ENCODE measurements around the gene RARRES1.

RARRES1 gene

GRCh38 chr3:158735296-158736033 is 3.2 kb upstream of the RARRES1 start:
- DNase-seq (ENCODE audit: low spot score), result no peak

DNA sequence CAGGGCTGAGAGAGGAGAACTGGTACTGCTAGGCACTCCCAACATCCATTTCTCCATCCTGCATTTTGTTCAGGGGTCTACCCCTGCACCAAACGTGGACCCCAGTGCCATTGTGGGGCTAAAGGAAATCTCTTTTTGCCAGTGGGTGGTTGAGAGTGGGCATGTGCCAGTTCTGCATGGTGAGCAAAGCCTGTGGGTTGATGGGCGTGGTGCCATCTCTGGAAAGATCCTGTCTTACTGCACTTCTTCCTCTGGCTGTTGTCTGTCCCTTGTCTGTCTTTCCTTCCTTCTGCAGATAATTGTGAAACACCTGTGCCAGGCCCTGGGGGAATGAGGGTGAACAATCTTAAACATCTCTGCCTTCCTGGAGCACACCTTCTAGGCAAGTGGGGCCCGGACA is 1.4 kb upstream of the RARRES1 start:
- DNase-seq (ENCODE audit: low spot score), result no peak

DNA sequence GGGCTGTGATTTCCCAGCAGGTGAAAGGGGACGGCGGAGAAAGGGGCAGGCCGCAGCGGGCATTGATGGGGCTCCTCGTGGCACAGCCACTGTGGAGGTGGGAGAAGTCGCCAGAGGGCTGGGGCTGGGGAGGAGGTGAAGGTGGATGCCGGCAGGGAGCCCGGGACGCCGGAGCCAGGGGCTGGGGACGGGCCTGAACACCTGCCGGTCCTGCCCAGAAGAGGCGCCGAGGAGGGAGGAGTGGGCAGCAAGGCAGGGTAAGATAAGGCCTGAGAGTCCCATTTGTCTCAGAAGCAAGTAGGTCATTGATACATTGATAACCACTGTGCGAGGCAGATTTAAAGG is 571 bp upstream of the RARRES1 start:
- no peak for DNase-seq (ENCODE audit: low spot score)

GRCh38 chr3:158731486-158731885 is 771 bp downstream of the RARRES1 start:
- no peak for DNase-seq (ENCODE audit: low spot score)

- no peak for DNase-seq (ENCODE audit: low spot score)
These were observed 3.4 kb downstream of the RARRES1 start for GRCh38 chr3:158728851-158729250.

- DNase-seq (ENCODE audit: low spot score), result no peak
These were observed 4.2 kb downstream of the RARRES1 start for GRCh38 chr3:158728061-158728377.

DNA sequence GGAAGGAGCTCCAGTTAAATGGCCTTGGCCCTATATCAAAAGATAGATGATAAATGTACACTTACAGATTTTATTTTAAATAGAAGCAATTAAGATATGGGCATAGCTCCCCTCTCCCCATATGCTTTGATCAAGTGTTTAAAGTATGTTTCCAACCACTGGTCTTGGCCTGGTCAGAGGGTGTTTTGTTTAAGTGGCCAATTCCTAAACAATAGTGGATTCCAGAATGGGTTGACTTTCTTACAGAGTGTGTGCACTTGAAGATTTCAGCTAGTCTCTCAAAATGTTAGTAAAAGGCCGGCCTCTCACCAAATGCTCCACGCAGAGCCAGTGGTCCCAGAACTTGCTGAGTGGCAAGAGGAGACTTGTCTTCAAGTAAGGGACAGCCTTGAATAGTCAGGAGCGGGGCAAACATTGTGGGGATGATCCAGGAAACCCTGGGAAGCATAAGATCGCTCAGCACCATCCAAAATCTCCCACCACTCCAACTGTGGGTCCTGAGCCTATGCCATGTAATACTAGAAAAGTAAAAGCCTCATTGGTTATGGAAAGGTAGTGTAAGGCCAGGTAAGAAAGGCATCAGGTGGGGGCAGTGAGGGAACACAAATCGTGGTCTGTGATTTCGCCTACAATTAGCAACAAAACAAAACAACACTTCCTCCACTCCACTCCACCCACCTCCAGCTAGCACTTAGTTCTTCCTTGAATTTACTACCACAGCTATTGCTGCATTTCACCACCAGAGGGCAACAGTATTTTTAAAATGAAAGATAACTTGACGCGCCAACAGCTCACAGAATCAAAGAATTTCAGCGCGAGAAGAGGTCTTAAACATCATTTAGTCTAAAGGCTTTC is 4.8 kb downstream of the RARRES1 start:
- DNase-seq (ENCODE audit: low spot score), result peak; percentile 72

DNA sequence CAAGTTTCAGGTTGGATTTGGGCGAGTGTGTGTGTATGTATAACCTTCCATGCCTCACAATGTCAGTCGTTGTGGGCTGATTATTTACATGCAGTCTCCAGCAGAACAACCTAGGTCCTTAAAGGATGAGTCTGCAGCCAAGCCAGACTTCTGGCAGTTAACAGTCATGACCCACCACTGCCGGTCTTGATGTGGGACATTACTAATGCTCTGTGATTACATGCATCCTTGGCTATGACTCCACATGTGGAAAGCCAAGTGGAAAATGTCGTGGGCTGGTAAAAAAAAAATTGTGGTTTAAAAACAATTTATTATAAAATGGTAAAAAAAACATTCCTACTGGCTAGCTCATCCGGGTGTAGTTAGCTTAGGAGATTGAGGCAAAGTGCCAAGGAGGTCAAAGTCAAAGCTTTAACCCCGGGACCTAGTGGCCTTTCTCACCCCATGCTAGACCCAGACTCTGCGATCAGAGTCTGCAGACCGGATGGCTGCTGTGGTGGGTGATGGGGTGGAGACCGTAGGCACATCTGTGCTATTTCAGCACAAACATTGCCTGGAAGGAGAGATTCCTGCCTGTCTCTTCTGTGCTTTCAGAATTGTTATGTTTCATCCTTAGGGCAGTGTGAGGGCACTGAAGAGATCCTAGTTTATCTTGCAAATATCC is 6.8 kb downstream of the RARRES1 start:
- DNase-seq (ENCODE audit: low spot score), result peak; percentile 98

DNA sequence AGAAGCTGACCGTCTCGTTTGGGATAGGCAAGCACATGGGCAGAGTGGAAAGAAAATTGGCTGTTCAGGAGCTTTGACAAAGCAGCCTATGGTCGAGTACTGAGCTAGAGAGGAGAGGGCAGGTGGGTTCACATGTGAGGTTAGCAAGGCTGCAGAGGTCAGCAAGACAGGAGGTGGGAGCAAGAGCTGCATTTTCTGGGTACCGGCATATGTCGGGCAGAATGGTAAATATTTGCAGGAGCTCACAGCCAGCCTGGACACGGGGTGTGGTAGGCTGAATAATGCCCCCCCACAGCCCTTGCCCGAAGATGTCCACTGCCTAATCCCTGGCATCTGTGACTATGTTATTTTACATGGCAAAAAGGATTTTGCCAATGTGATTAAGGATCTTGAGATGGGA is 8.3 kb downstream of the RARRES1 start:
- DNase-seq (ENCODE audit: low spot score), result no peak

DNA sequence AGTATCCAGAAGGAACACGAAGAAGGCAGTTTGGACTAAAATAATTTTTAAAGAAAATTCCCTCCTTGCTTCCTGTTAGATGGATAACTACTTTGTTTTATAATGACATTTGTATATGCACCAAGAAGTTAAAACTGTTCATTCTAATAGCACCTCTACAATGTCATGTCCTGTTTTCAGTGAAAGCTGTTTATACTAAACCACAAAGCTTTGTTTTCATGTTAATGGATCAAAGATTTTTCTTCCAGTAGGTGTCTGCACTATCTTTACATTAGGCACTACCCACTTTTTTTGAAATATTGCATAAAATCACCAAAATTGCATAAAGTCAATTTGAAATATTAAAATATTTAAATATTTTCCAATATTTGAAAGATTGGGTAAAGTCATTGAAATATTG is 10.1 kb downstream of the RARRES1 start:
- no peak for DNase-seq (ENCODE audit: low spot score)

DNA sequence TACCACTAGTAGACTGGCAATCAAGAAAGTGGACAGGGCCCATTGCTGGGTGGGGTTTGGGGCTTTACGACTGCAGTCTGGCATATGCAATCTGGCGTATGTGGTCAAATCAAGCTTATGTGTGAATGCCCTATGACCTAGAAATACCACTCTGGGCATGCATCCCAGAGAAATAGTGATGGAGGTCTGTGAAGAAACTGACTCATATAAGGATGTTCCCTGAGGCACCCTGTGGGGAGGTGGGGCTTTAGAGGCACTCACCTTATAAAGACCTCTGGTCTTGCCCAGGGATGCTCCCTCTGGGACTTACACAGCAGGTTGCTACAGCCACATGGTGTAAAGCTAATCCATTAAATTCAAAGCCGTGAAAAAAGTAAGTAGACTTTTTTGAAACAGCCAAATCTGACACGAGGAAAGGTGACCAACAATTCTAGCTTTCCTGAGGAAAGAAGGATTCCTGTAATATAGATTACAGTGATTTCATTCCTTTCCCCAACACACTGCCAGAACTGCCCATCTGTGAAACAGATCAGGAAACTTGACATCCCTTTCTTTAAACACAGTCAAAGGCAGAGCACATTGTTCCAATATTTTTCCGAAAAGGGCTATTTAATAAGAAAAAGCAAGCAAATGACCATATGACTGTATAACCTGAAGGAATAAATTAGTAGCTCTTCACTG is 13.6 kb downstream of the RARRES1 start:
- peak; percentile 89 for DNase-seq (ENCODE audit: low spot score)

DNA sequence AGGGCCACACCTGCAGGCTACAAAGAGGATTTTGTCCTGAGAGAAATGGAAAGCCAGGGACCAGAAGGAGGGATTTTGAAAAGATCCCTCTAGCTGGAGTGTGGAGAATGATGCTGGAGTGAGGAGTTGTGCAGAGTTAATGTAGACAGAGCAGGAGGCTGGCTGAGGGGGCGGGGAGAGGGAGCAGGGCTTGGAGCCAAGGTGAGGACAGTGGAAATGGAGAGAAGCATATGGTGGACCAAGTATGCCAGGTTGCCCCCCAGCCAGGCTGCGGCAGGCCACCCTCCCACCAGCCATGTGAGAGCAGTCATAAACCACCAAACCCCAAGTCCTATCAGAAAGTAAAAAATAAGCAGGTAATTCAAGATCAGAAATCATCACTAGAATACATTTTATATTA is 14.7 kb downstream of the RARRES1 start:
- DNase-seq (ENCODE audit: low spot score), result no peak

DNA sequence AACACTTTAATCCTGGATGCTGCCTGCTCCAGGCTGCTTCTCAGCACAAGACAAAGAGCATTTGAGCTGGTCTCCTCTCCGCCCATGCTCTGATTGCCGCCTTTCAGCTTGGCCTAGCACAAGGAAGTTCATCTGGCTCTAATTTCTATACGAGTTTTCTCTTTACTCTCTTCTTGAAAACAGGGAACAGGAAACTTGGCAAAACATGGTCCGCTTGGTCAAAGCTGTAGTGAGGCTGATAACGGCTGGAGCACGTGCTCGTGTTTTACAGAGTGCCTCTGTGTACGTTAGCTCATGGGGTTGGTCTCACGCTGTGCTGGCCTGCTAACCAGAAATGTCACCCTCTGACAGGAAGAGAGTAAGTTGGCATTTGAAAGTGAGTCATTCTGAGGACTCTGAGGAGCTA is 19.2 kb downstream of the RARRES1 start:
- peak; percentile 47 for DNase-seq (ENCODE audit: low spot score)

GRCh38 chr3:158712443-158712842 is 19.8 kb downstream of the RARRES1 start:
- DNase-seq (ENCODE audit: low spot score), result no peak

DNA sequence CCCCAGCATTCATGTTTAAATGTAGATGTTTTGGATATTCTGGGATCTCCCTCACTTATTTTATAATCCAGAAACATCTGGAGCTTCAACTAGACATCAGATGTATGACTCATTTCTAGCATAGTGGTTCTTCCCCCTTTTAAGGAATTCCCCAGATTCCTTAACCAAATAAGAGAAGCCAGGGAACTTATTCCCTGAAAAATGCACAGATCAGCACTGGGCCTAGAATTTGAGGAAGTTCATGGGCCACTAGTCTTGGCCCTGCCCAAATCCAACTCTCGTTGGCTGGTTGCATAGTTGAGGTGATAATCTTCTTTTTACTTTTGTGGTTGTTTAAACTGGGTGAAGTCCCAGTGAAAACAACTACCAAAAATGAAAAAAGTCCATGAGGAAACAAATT is 20.4 kb downstream of the RARRES1 start:
- peak; percentile 90 for DNase-seq (ENCODE audit: low spot score)

- DNase-seq (ENCODE audit: low spot score), result peak; percentile 54
These were observed 21.7 kb downstream of the RARRES1 start for GRCh38 chr3:158710601-158711000.

DNA sequence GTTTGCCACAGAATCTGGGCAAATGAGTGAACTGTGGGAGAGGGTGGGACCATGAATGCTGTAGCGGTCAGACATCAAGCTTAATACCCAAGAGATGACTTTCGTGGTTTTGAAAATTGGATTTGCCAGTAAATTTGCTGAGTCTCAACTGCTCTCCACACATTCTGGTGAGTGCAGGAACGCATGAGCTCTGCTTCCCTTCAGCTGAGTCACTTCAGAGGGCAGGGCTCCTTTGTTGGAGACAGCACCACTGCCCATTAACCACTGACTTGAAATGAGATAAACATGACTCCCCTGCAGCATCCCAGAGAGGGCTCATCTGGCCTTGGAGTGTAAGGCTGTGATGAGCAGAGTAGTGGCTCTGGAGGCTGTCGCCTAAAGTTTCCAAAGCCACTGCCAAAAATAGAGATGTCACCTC is 22.6 kb downstream of the RARRES1 start:
- DNase-seq (ENCODE audit: low spot score), result peak; percentile 98

- DNase-seq (ENCODE audit: low spot score), result no peak
These were observed 28.7 kb downstream of the RARRES1 start for GRCh38 chr3:158703566-158703965.

DNA sequence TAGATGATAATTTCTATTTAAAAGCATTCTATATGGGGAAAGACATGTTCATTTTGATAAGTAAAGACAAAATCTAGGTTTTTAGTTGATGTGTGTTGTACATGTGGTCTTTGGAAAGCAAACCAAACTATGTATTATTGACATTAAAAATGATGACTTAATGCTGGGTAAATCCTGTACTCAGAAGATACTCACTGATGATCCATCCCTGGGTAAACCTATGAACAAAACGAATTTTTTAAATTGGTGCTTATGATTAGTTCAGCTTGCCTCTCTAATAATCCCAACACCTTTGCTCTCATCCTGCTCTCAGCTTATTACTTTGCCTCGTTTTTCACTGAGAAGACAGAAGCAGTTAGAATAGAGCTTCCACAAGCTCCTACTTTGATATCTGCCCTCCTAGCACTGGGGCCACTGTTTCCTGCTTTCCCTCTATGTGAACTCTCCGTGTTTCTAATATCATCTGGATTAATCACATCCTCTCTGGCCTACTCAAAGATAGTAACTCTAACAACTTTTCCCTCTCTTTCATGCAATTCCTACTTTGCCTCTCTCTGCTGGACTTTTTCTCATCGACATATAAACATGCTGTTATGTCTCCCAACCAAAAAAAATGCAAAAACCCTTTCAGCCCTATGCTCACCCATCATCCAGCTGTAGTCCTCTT is 29.3 kb downstream of the RARRES1 start:
- peak; percentile 38 for DNase-seq (ENCODE audit: low spot score)

GRCh38 chr3:158701420-158702065 is 30.7 kb downstream of the RARRES1 start:
- no peak for DNase-seq (ENCODE audit: low spot score)

- no peak for DNase-seq (ENCODE audit: low spot score)
These were observed 31.7 kb downstream of the RARRES1 start for GRCh38 chr3:158700559-158700958.
